Stimulated activated CD8-positive, alpha-beta memory T cell treated with anti-CD3 and anti-CD28 coated beads, Interleukin-15, amount 100 ng/mL, for 48 hours (primary cell): ENCODE measurements around the gene SOCS2.
"Not testable (repeated sequence)": the region's sequence is repeated elsewhere in the genome, so short reads cannot be mapped to it uniquely, and the experiment has no call there.

Experiments
- DNase-seq, 2 donors: peaks; one replicate each; pipeline ENCODE4 v3.0.0-alpha.2; 2020; ENCODE audit warnings: low read depth in 2 of 2

The SOCS2 gene

DNA sequence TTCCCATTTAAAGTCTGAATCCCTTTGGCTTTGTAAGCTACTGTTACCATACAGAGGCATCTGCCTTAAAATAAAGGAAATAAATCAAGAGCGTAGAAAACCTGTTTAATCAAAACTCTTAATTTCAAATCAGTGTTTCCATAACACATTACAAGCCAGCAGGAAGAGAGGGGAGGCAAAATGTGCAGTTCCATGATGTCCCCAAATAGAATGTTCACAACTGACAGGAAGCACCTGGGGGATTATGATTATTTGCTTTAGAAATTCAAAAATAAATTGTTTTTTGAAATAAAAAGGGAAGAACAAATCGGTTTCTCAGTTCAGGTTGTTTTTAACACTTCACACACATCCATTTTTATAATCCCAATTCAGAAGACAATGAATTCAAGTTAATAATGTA, 21.4 kb downstream of the SOCS2 start:
- no peak for DNase-seq

DNA sequence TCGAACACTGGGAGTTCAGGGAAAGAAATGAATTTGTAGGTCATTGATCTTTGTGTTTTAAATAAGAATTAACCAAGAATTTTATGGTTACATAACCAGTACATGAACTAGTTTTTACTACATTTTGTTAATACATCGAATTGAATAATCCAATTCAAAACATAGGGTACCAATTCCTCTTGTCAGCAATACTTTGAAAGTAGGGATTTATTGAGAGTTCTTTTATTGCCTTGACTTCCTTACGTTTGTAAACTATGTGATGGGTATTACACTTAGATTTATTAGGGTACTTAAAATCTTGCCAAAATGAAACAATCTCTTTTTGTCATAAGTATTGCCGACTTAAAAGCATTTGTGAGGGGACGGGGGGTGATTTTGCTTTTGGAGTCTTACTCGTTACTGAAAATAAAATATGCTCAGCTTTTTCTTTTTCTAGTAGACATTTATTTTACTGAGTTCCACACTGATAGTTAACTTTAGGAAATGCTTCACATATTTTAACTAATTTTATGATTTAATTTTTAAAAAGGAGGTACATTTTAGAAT, 22.4 kb downstream of the SOCS2 start:
- no peak for DNase-seq

DNA sequence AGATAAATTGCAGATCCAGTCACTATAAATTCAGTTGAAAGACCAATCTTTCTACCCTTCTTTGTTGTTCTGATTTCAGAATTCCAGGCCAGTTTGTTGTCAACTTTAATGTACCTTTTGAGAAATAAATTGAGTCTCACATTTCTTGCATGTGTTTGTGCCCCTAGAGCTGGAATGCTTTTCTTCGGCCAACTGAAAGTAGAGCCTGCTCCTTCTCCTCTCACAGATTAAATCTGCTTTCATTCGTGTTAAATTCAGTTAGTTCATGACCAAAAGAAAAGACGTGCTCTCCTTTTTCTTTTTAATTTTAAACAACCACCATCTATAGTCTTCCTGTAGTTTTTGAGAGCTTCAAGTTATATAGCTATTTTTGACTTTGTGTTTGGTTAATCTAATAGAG, 22.9 kb downstream of the SOCS2 start:
- DNase-seq = no peak

DNA sequence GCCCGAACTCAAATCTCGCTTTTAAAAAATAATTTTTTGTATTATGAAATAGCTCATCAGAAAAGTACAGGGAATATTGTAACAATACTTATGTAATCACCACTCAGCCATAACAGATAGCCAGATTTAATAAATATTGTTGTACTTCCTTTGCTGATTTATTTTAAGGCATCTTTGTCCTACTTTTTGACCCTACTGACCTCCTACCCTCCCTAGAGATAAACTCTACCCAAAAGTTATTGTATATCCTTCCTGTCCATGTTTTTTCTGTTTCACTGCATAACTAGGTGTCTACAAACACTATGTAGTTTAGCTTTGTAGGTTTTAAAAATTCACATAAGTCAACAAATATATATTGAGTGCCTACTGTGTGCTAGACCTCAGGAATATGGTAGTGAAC, 25.1 kb downstream of the SOCS2 start:
- DNase-seq = no peak

DNA sequence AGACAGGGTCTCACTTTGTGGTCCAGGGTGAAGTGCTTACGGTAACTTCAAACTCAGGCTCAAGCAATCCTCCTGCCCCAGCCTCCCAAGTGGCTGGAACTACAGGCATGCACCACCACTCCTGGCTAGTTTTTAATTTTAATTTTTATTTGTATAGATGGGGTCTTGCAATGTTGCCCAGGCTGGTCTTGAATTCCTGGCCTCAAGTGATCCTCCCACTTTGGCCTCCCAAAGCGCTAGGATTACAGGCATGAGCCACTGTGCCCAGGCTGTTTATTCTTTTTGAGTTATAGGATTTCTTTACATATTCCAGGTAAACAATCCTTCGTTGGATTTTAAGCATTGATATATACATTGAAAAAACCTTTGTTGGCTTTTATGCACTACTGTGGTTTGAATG, 26.7 kb downstream of the SOCS2 start:
- DNase-seq = no peak

DNA sequence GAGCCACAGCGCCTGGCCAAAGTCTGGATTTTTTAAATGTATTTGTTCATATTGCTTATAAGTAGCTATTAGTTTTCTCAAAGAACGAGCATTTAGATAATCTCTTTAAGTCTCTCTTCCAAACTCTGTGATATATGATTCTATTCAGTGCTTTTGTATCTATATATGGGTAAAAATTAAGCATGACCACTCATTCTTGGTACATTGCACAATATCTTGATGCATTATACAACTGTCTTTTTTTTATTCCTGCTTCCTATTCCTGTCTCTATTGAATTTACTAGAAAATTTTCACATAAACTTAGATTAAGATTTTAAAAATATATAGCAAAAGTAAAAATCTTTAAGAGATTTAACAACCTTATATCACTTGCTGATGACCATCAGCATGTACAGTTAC, 29.1 kb downstream of the SOCS2 start:
- DNase-seq = no peak

DNA sequence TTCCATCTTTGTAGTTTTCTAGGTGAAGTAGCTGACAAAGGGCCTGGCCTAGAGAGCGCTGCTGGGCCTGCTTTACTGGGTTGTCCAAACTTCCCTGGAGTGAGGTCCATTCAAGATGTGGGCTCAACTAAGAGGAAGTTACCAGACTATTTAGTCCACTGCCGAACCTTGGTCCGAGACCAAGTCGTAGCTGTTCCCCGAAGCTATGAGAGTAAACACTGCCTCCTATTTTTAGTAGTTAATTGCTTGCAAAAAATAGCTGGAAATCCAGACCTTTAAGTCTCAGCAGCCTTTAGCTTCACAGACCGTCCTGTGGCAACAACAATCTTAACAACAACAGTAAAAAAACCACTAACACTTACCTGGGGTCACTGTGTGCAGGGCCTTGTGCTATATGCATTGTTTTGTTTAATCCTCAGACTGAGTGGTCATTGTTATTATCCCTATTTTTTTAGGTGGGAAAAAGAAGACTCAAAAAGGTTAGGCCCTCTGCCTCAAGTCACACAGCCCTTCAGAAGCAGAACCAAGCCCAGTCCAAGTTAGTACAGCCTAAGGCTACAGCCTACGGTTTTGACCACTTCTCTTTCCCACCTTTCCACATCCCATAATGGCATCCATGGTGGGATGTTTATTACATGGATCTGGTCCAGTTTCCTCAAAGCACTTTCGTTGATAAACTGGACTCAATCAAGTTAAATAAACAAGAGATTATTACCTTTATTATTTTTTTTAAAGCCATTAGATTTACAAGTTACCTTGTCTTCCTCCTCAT, 30.6 kb downstream of the SOCS2 start:
- no peak for DNase-seq

DNA sequence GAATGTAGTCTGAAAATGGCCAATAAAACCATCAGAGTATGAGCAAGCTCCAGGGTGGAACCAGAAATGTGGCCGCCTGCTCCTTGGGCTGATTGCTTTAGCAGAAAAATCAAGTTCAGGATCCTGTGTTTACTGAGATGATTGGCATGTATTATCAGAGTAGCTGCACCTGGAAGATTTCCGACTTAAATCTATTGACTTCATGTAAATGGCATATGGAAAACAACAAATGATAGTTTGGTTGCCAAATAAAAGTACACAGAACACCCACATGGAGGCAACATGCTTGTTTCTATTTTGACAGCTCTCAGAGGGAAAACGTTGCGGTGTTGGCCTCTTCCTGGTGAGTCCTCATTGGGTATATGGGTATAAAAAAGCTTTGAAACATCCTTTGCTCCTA, 31.3 kb downstream of the SOCS2 start:
- DNase-seq = no peak

DNA sequence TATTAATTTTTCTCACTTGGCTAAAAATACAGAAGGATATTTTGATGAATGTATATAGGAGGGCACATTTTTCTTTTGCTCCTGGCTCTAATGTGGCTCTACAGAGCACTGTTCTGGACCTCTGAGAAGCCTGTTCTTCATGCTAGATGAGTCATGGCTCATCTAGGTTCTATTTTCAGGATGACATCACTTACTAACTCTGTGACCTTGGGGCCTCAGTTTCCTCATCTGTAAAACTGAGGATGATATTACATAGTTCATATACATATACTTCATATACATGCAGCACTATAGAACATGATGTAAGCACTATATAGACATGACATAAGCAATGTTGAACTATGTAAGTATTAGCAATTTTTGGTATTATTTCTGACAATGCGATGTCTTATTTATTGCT, 35.8 kb downstream of the SOCS2 start:
- no peak for DNase-seq

DNA sequence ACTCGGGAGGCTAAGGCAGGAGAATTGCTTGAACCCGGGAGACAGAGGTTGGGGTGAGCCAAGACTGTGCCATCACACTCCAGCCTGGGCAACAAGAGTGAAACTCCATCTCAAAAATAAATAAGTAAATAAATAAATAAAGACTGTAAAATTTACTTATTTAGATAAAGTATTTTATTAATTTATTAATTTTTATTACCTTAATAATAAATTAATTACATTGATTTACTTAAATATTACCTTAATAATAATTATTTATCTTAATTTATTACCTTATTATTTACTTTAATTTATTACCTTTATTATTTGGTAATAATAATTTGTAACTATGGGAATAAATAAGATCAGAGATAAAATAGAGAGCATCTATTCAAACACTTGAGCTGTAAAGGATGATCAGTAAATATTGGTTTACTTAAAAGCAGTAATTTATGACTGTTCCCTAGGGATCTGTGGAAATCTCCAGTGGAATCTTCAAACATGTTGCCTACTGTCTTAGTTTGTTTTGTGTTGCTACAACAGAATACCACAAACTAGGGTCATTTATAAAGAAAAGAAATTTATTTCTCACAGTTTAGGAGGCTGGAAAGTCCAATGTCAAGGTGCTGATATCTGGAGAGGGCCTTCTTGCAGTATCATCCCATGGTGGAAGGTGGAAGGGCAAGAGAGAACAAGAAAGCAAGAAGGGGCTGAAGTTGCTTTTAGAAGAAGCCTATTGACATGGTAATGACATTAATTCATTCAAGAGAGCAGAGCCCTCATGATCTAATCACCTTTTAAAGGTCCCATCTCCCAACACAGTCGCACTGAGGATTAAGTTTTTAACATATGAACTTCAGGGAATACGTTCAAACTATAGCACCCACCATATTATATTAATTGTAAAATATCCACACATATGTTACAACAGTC, 37.1 kb downstream of the SOCS2 start:
- DNase-seq = no peak

DNA sequence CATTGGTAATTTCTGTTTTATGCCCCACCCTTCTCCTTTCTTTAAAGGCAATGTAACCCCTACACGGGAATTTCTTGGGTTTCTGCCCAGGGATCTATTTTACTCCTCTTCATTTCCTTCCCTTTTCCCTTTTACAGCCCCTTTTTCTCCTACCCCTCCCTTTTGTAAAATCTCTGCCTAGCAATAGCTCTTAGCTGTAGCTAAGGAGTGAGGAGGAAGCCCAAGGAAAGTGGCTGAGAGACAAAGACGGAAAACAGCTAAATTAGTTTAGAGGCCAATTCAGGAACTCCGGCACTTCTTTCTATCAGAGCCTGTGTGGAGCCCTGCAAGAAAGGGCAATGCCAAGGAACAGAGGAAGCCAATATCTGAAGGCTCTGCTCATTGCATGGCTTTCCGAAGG, 40.3 kb downstream of the SOCS2 start:
- no peak for DNase-seq

DNA sequence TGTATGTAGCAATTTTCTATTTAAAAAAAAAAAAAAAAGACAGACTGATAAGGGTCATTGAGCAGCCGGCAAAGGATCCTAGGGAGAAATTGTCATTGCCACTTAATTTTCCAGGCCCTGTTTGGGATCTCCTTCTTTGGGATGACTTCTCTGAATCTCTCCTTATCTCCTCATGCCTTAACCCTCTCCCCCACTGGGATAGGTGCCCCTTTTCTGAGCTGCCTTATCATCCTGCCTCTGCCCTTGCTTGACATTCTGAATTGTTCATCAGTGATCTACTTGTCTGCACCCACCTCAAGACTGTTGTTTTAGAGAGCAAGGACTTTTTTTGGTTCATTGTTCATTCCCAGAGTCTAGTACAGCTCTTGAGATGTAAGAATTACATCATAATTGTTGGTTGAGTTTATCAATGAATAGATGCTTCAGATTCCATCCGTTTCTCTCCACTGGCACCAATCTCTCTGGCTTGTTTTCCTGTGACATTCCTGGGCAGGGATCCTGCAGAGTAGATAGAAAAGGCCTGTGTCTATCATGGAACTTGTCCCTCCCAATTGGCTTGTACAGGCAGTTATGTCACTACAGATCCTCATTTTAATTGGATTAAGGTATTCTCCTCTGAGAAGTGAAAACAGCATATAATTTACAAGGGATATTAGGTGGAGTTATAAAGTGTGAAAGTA, 42.6 kb downstream of the SOCS2 start:
- no peak for DNase-seq

DNA sequence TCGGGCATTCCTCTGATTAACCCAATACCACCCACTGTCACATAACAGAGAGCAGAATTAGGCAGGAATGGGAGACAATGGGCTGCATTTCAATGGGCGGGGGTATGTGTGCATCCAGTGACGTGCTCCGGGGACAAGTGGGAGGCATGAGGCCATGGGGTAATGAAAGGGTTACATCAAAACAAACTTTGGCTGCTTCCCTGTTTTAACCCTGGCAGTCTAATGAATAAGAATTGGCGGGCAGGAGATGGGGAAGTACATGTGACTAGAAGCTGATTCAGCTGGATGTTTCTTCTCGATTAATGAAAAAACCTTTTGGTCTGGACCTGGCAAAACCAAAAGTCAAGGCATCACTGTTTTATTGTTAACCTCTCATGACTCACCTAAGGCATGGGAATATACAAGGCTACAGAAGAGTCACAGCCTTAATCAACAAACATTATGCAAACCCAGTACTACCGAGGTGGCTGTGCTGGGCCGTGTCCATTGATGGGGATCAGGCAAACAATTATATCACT, 44.2 kb downstream of the SOCS2 start:
- DNase-seq = no peak

DNA sequence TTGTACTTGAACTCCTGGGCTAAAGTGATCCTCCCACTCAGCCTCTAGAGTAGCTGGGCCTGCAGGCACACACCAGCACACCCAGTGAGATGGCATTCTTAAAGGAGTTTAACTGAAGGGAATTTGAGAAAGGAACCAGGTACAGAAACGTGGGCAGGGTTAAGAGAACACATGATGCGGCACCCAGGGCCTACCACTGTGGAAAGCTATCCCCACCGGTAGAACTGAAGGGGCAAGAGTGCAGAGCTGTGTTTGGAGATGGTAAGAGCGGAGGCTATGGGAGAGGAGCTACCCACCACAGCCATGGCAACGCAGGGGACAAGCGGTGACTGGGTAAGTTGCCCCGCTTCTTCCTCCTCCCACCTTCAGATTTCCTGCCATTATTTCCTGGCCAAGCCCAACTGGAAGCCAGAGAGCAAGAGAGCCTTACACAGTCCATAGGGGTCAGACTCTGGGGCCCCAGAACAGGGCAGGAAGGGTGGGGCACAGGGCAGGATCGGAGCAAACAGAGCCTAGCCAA, 46.5 kb downstream of the SOCS2 start:
- DNase-seq = no peak

DNA sequence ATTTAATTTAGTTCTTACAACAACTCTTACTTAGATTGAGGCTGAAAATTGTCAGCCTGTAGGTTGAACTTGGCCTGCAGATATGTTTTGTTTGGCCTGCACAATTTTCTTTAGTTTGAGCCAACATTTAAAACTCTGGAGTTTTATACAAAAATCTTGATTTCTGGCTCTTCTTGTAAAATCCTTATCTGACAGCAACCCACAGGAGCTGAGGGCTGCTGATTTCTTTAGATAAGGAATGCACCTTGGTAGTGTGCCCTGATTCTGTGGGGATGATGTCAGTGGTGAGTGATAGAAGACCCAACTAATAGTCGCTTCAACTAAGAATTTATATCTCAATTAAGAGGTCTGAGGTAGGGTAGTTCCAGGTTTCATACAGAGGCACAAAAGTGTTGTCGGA, 49.5 kb downstream of the SOCS2 start:
- no peak for DNase-seq

DNA sequence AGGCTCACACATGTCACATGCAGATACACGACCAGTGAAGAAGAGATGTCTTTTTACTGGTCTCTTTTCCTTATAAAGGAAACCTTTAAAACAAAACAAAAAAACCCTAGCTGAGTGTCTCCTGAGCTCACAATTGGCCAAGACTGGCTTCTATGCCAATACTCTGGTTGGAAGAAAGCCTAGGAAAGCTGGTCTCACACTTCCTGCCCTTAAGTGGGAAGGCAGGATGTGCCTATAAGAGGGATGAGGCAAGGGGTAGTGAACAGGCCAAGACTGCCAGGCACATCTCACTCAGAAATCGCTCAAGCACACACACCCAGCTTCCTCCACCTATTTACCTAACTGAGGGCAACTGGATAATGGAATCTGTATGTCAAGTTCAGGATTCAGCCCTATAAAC, 50.0 kb downstream of the SOCS2 start:
- no peak for DNase-seq

DNA sequence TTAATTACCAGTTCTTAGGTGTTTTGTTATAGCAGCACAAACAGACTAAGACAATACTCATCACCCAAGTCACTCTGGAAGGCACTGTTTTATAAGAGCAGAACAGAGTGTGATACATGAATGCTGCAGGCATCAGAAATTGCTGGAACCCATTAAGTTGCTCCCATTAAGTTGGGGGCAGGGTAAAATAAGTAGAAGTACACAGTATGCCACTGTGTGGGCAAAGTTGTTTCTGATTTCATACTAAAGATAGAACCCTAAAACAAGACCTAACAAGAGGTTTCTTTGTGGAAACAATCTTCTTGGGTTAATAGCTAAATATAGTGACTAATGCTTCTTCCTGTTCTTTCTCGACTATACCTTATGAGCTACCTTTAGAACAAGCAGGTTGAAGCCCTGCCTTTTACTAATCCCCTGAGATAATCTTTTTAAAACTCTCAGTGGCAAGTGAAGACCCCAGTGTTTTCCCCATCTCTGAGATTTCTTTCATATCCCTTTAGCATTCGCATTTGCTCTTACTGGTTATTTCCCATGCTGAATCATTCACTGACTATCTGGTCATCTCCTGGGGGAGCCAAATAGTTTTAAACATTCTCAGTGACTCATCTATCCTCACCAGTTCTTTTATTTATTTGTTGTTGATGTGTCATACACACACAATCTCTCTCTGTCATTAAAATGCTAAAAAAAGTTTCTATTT, 52.3 kb downstream of the SOCS2 start:
- no peak for DNase-seq

DNA sequence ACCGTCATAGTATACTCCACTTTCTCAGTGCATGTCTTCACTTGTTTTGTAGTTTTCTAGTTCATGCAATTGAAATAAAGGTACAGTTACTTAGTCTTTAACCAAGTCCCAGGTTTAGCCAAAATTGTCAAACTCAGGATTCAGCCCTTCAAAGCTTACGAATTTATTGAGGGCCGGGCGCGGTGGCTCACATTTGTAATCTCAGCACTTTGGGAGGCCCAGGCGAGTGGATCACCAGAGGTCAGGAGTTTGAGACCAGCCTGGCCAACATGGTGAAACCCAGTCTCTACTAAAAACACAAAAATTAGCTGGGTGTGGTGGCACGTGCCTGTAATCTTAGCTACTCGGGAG, 52.8 kb downstream of the SOCS2 start:
- DNase-seq = not testable (repeated sequence)

DNA sequence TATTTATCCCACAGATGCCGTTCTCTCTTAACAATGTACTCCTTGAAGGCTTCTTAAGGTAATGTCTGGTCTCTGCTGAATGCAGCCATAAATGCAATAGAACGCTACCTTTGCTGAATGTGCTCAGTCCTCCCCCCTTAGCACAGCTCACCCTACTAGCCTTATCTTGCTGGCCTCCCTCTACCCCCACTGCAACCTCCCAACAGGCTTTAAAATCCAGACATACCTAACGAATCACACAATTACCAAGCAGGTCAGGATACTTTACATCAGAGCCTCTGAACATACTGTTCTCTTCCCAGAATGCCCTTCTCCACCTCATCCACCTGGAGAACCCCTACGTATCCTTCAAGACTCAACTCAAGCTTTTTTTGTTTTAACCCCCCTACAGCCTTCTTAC, 53.7 kb downstream of the SOCS2 start:
- no peak for DNase-seq
